Common myeloid progenitor, CD34-positive (primary cell): ENCODE measurements around the gene JPH3.
"Not testable (repeated sequence)": the region's sequence is repeated elsewhere in the genome, so short reads cannot be mapped to it uniquely, and the experiment has no call there.

Experiments
- CTCF ChIA-PET: fragments of 350-600 bp; sonication (Branson Sonifier 250); formaldehyde crosslinking; loops from one replicate; lab custom pipeline; 2021; ENCODE audit warnings: antibody characterized with exemption; lab: Charles Lee
- POLR2A ChIA-PET: fragments of 350-600 bp; sonication (Branson Sonifier 250); formaldehyde crosslinking; loops from one replicate; lab custom pipeline; 2021; ENCODE audit warnings: antibody characterized with exemption; lab: Charles Lee
- DNase-seq, 3 donors: peaks; one replicate each; pipeline versions ENCODE4 v3.0.0 to v3.0.0-alpha.2; 2013
- H3K27ac ChIP-seq, 2 experiments: 1 replicate in 1 of 2; 2 replicates in 1 of 2; pipeline ENCODE4 v1.7.0; 2013; ENCODE audit warnings: inconsistent platforms in 2 of 2, low read length in 2 of 2, mild to moderate bottlenecking in 2 of 2, low read depth in 1 of 2, moderate library complexity in 1 of 2; ENCODE audit not compliant: severe bottlenecking in 2 of 2, insufficient read depth in 1 of 2, poor library complexity in 1 of 2
- H3K27me3 ChIP-seq, 5 experiments: replicated peaks in 2 of 5; 1 replicate in 3 of 5; 2 replicates in 2 of 5; pipeline versions ENCODE4 v1.6.1 to v1.7.0; 2013; ENCODE audit warnings: low read length in 4 of 5, mild to moderate bottlenecking in 2 of 5, moderate library complexity in 2 of 5, inconsistent platforms in 1 of 5; ENCODE audit not compliant: insufficient read depth in 5 of 5, control insufficient read depth in 4 of 5
- H3K36me3 ChIP-seq, 4 experiments: 1 replicate in 2 of 4; 2 replicates in 2 of 4; pipeline versions ENCODE4 v1.6.1 to v1.7.0; 2013; ENCODE audit warnings: low read length in 3 of 4, control low read depth in 1 of 4, mild to moderate bottlenecking in 1 of 4; ENCODE audit not compliant: control insufficient read depth in 4 of 4, insufficient read depth in 4 of 4
- H3K4me1 ChIP-seq, 4 experiments: 1 replicate in 3 of 4; 2 replicates in 1 of 4; pipeline versions ENCODE4 v1.6.1 to v1.7.1; 2013; ENCODE audit warnings: low read length in 3 of 4, mild to moderate bottlenecking in 3 of 4, control low read depth in 1 of 4, inconsistent platforms in 1 of 4, moderate library complexity in 1 of 4; ENCODE audit not compliant: control insufficient read depth in 4 of 4, insufficient read depth in 4 of 4; ENCODE audit errors: control extremely low read depth in 1 of 4
- H3K4me3 ChIP-seq, 7 experiments: 1 replicate in 4 of 7; 2 replicates in 3 of 7; pipeline versions ENCODE4 v1.5.1 to v1.7.0; 2013; ENCODE audit warnings: mild to moderate bottlenecking in 7 of 7, low read length in 6 of 7, moderate library complexity in 6 of 7, inconsistent platforms in 2 of 7, low read depth in 2 of 7, control low read depth in 1 of 7; ENCODE audit not compliant: insufficient read depth in 4 of 7, control insufficient read depth in 1 of 7; ENCODE audit errors: extremely low read depth in 1 of 7
- H3K9me3 ChIP-seq, 5 experiments: 1 replicate in 4 of 5; 2 replicates in 1 of 5; pipeline versions ENCODE4 v1.6.1 to v1.7.1; 2013; ENCODE audit warnings: low read length in 4 of 5, mild to moderate bottlenecking in 2 of 5, inconsistent platforms in 1 of 5, low read depth in 1 of 5, moderate library complexity in 1 of 5; ENCODE audit not compliant: control insufficient read depth in 4 of 5, insufficient read depth in 2 of 5; ENCODE audit errors: control extremely low read depth in 1 of 5
- WGBS: methylation state at CpG from one replicate; pipeline ENCODE4 v1.1.5; 2013; ENCODE audit not compliant: insufficient coverage; 5-methylcytosine and 5-hydroxymethylcytosine counted together

Gene JPH3

GRCh38 chr16:87726577-87726976 is 124.3 kb downstream of the JPH3 start:
- H3K4me1 ChIP-seq, H3K9me3 ChIP-seq, H3K27me3 ChIP-seq, POLR2A ChIA-PET, CTCF ChIA-PET, H3K27ac ChIP-seq, H3K4me3 ChIP-seq, DNase-seq: not testable (repeated sequence)
- WGBS = 96% methylated on average over 12 of the region's 40 CpGs
- H3K36me3 ChIP-seq = peaks cover 3 to 80% (median 31%) of the 10 kb centered on the region in 4 experiments

GRCh38 chr16:87727346-87727745 is 125.0 kb downstream of the JPH3 start:
- H3K36me3 ChIP-seq = peaks cover 3 to 75% (median 27%) of the 10 kb centered on the region in 4 experiments
- no peak for DNase-seq
- peaks cover 0 to 3% (median 0%) of the 10 kb centered on the region in 4 experiments for H3K4me1 ChIP-seq
- no peak overlapping the region for H3K4me3 ChIP-seq
- CTCF ChIA-PET = no interaction called here
- no peaks in the 10 kb centered on the region for H3K9me3 ChIP-seq
- 93% methylated on average over 16 of the region's 16 CpGs for WGBS
- H3K27me3 ChIP-seq = no peaks in the 10 kb centered on the region
- POLR2A ChIA-PET = no interaction called here
- no peak overlapping the region for H3K27ac ChIP-seq

GRCh38 chr16:87728026-87728425 is 125.7 kb downstream of the JPH3 start:
- DNase-seq = no peak
- Histone ChIP-seq H3K4me1 (no peaks in the 10 kb centered on the region), H3K4me3 (no peak overlapping the region), H3K9me3 (no peaks in the 10 kb centered on the region), H3K27me3 (no peaks in the 10 kb centered on the region), H3K27ac (no peak overlapping the region), H3K36me3 (peaks cover 5 to 69% (median 23%) of the 10 kb centered on the region in 4 experiments)
- CTCF ChIA-PET = interaction anchor here (1.6 kb wide), 1 partner anchor 41 kb away, joined by 3 read pairs; no protein-coding TSS in a partner anchor
- no CpG with 5 or more reads among the region's 12 CpGs for WGBS
- POLR2A ChIA-PET = no interaction called here

GRCh38 chr16:87729266-87729954 is 127.1 kb downstream of the JPH3 start:
- 97% methylated on average over 16 of the region's 17 CpGs for WGBS
- Histone ChIP-seq H3K9me3 (no peaks in the 10 kb centered on the region), H3K27ac (no peak overlapping the region), H3K27me3 (no peaks in the 10 kb centered on the region), H3K4me3 (no peak overlapping the region), H3K36me3 (peaks cover 7 to 66% (median 28%) of the 10 kb centered on the region in 4 experiments), H3K4me1 (no peaks in the 10 kb centered on the region)
- ChIA-PET POLR2A (no interaction called here), CTCF (interaction anchor here (0.9 to 1.6 kb wide), 2 partner anchors 11 to 40 kb away, joined by 3 read pairs; no protein-coding TSS in a partner anchor)
- peak in 1 of 3 donors; percentile 5 for DNase-seq

- peaks cover 12 to 59% (median 34%) of the 10 kb centered on the region in 4 experiments for H3K36me3 ChIP-seq
- H3K9me3 ChIP-seq = no peaks in the 10 kb centered on the region
- no peaks in the 10 kb centered on the region for H3K27me3 ChIP-seq
- 98% methylated on average over 10 of the region's 13 CpGs for WGBS
- CTCF ChIA-PET = no interaction called here
- POLR2A ChIA-PET = no interaction called here
- H3K27ac ChIP-seq = no peak overlapping the region
- H3K4me3 ChIP-seq = no peak overlapping the region
- no peak for DNase-seq
- no peaks in the 10 kb centered on the region for H3K4me1 ChIP-seq
These were observed 129.3 kb downstream of the JPH3 start for GRCh38 chr16:87731607-87732006.

GRCh38 chr16:87733190-87733589 is 130.9 kb downstream of the JPH3 start:
- no peaks in the 10 kb centered on the region for H3K27me3 ChIP-seq
- ChIA-PET CTCF (interaction anchor here (0.6 kb wide), 1 partner anchor 20 kb away, joined by 3 read pairs; no protein-coding TSS in a partner anchor), POLR2A (interaction anchor here (0.6 to 1.0 kb wide), 2 partner anchors 30 to 31 kb away, joined by 3 read pairs; no protein-coding TSS in a partner anchor)
- no peak overlapping the region for H3K27ac ChIP-seq
- no peaks in the 10 kb centered on the region for H3K4me1 ChIP-seq
- no peak overlapping the region for H3K4me3 ChIP-seq
- H3K36me3 ChIP-seq = peaks cover 14 to 55% (median 33%) of the 10 kb centered on the region in 4 experiments
- no peak for DNase-seq
- no peaks in the 10 kb centered on the region for H3K9me3 ChIP-seq
- WGBS = 96% methylated on average over 11 of the region's 11 CpGs

GRCh38 chr16:87734644-87735043 is 132.3 kb downstream of the JPH3 start:
- Histone ChIP-seq H3K27ac (no peak overlapping the region), H3K9me3 (no peaks in the 10 kb centered on the region), H3K4me3 (no peak overlapping the region), H3K27me3 (no peaks in the 10 kb centered on the region), H3K36me3 (peaks cover 11 to 49% (median 27%) of the 10 kb centered on the region in 4 experiments), H3K4me1 (no peaks in the 10 kb centered on the region)
- no peak for DNase-seq
- 100% methylated on average over 1 of the region's 14 CpGs for WGBS
- CTCF ChIA-PET = interaction anchor here (1.1 to 1.7 kb wide), 2 partner anchors 13 to 27 kb away, joined by 3 read pairs; no protein-coding TSS in a partner anchor
- POLR2A ChIA-PET = no interaction called here
